Left ventricle myocardium inferior (tissue), 1 donor: ENCODE measurements around the gene OPCML. TPM values are rescaled to one million over a fixed set of nuclear protein-coding genes. Genes with fewer than 3 reads are reported as not detected.

Source experiments
- DNase-seq: peaks from one replicate; pipeline ENCODE4 v3.0.0-alpha.2; 2020
- H3K27ac ChIP-seq: fragments of 200-600 bp; replicated peaks from 2 replicates; pipeline ENCODE4 v1.8.0; 2021
- H3K27me3 ChIP-seq: fragments of 200-600 bp; 2 replicates; pipeline ENCODE4 v1.8.0; 2021; ENCODE audit warnings: low read depth
- H3K36me3 ChIP-seq: fragments of 200-600 bp; 2 replicates; pipeline ENCODE4 v1.8.0; 2021
- H3K4me1 ChIP-seq: fragments of 200-600 bp; 2 replicates; pipeline ENCODE4 v1.8.0; 2021
- H3K4me3 ChIP-seq: fragments of 200-600 bp; 2 replicates; pipeline ENCODE4 v1.8.0; 2021; ENCODE audit warnings: mild to moderate bottlenecking, moderate library complexity
- H3K9me3 ChIP-seq: fragments of 200-600 bp; replicated peaks from 2 replicates; pipeline ENCODE4 v1.8.0; 2021
- intact Hi-C: fragments of 100-400 bp; cut with micrococcal nuclease; formaldehyde crosslinking; loops from one replicate; pipeline ENCODE4 v1.11.0; 2022
- total RNA-seq: library from RNA; stranded (reverse); fragmentation: NEBNext Ultra II Directional; extraction: Animal tissue kit (Norgen Biotek cat#: 25700); gene quantifications from one replicate; pipeline ENCODE4 v1.2.1, GENCODE V29; 2021
- TF ChIP-seq, protein P1 (sequence below): fragments of 200-600 bp; IDR thresholded peaks from 2 replicates; pipeline ENCODE4 v1.8.0; 2021; ENCODE audit warnings: antibody characterized with exemption, mild to moderate bottlenecking, borderline replicate concordance
- donor health status: DM: no; HTN: yes; CAD: no; lungs with severe emphysema.

OPCML gene
- total RNA-seq, 1 donor from 2014 or later, result 0.63 TPM

DNA sequence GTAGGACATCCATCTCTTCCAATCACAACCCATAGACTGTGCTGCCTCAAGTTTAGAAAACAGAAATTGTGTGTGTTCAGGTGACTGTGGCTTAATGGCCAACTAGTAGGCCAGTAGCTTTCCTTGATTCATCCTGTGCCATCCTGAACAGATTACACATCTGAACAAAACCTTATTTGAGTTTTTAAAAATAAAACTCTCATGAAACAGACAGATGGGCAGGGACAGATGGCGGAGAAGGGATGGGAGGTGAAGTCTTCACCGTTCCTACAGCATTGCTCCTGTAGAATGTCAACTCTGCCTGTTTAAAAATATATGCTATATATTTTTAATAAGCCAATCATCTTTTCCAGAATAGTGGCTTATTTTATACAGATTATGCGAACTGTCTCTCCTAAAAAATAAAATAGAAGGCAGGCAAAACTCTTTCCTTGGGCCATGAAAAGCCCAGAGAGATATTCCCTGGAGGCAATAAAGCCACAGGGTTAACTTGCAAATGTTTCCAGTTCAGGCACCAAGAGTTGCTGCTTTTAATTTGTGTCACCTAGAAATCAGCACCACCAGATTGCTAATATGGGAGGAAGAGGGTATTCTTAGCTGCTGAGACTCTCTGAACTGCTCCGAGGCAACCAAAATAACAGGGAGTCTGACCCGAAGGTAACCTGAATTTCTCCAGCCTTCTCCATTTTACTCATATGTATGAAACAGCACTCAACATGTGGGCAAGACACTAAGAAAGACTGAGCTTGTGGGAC, 861.2 kb downstream of the OPCML start:
- Histone ChIP-seq H3K36me3 (no peaks in the 10 kb centered on the region), H3K9me3 (no peaks in the 10 kb centered on the region), H3K27me3 (peaks cover 4% of the 10 kb centered on the region), H3K4me1 (no peaks in the 10 kb centered on the region), H3K27ac (no peak overlapping the region), H3K4me3 (no peak overlapping the region)
- TF ChIP-seq, protein P1, sequence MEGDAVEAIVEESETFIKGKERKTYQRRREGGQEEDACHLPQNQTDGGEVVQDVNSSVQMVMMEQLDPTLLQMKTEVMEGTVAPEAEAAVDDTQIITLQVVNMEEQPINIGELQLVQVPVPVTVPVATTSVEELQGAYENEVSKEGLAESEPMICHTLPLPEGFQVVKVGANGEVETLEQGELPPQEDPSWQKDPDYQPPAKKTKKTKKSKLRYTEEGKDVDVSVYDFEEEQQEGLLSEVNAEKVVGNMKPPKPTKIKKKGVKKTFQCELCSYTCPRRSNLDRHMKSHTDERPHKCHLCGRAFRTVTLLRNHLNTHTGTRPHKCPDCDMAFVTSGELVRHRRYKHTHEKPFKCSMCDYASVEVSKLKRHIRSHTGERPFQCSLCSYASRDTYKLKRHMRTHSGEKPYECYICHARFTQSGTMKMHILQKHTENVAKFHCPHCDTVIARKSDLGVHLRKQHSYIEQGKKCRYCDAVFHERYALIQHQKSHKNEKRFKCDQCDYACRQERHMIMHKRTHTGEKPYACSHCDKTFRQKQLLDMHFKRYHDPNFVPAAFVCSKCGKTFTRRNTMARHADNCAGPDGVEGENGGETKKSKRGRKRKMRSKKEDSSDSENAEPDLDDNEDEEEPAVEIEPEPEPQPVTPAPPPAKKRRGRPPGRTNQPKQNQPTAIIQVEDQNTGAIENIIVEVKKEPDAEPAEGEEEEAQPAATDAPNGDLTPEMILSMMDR, result no peak
- DNase-seq, result no peak
- intact Hi-C loops, result no loop called here

DNA sequence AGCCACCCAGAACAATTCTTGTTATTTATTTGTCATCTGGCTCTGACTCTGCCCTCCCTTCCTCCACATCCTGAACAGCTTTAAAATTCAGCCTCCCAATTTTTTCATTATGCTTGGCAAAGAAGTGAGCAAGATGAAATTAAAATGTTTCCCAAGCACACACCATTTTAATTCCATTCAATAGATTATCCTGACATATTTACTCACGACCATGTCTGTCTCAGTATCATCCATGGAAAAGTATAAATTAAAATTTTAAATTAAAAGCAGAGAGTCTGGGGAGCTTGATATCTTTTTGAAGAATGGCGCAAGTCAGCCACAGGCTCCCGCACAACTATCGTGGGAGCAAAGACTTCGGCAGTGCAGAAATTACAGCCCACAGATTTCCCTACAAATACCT, 862.4 kb downstream of the OPCML start:
- no peaks in the 10 kb centered on the region for H3K4me1 ChIP-seq
- H3K27ac ChIP-seq, result no peak overlapping the region
- no peaks in the 10 kb centered on the region for H3K36me3 ChIP-seq
- H3K27me3 ChIP-seq, result peaks cover 4% of the 10 kb centered on the region
- DNase-seq, result no peak
- no peaks in the 10 kb centered on the region for H3K9me3 ChIP-seq
- intact Hi-C loops, result no loop called here
- H3K4me3 ChIP-seq, result no peak overlapping the region
- TF ChIP-seq, protein P1, result no peak

DNA sequence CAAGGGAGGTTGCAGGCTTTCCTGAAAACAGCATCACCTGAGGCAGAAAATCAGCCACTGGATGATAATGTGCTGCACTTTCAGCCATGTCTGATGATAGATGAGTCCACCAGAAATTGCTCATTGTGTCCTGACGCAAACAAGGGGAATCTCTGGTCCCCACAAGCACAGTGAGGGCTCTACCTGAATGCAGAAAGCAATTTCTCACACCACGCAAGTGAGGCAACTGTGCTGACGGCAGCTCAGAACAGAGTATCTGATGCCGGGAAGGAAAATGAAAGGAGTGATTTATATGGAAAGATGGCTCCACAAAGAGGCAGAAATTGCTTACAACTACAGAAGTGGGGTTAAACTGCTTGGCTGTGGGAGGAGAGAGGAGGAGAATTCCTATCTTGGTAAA, 867.1 kb downstream of the OPCML start:
- H3K27me3 ChIP-seq, result peaks cover 4% of the 10 kb centered on the region
- intact Hi-C loops, result no loop called here
- no peak overlapping the region for H3K27ac ChIP-seq
- no peak overlapping the region for H3K4me3 ChIP-seq
- DNase-seq, result no peak
- H3K36me3 ChIP-seq, result no peaks in the 10 kb centered on the region
- no peaks in the 10 kb centered on the region for H3K4me1 ChIP-seq
- TF ChIP-seq, protein P1, result no peak
- H3K9me3 ChIP-seq, result no peaks in the 10 kb centered on the region

- Histone ChIP-seq H3K27me3 (peaks cover 16% of the 10 kb centered on the region), H3K9me3 (no peaks in the 10 kb centered on the region), H3K27ac (no peak overlapping the region), H3K4me3 (no peak overlapping the region), H3K4me1 (no peaks in the 10 kb centered on the region), H3K36me3 (no peaks in the 10 kb centered on the region)
- intact Hi-C loops, result no loop called here
- no peak for DNase-seq
- TF ChIP-seq, protein P1, result no peak
Measured at GRCh38 chr11:132658696-132659095, 873.6 kb downstream of the OPCML start.

GRCh38 chr11:132658004-132658403, 874.3 kb downstream of the OPCML start:
- intact Hi-C loops, result no loop called here

More at GRCh38 chr11:132658004-132658403, 874.3 kb downstream of the OPCML start:
- no peaks in the 10 kb centered on the region for H3K36me3 ChIP-seq
- H3K27ac ChIP-seq, result no peak overlapping the region
- TF ChIP-seq, protein P1, result no peak
- DNase-seq, result no peak
- H3K27me3 ChIP-seq, result peaks cover 16% of the 10 kb centered on the region
- no peak overlapping the region for H3K4me3 ChIP-seq
- no peaks in the 10 kb centered on the region for H3K9me3 ChIP-seq
- no peaks in the 10 kb centered on the region for H3K4me1 ChIP-seq
